Loucy (cell line): ENCODE results near the gene ZIC1.

Experiments
- EZH2phosphoT487 ChIP-seq: fragments of 200-600 bp; IDR thresholded peaks from 2 replicates; pipeline ENCODE4 v1.6.1; 2018; ENCODE audit warnings: antibody characterized with exemption, mild to moderate bottlenecking, moderate library complexity, borderline replicate concordance
- TF ChIP-seq, protein P1 (sequence below): fragments of 200-600 bp; sonication (generic); conservative IDR thresholded peaks from 2 replicates; pipeline ENCODE4 v1.5.1; 2014; ENCODE audit warnings: mild to moderate bottlenecking, antibody characterized with exemption, low read length

DNA sequence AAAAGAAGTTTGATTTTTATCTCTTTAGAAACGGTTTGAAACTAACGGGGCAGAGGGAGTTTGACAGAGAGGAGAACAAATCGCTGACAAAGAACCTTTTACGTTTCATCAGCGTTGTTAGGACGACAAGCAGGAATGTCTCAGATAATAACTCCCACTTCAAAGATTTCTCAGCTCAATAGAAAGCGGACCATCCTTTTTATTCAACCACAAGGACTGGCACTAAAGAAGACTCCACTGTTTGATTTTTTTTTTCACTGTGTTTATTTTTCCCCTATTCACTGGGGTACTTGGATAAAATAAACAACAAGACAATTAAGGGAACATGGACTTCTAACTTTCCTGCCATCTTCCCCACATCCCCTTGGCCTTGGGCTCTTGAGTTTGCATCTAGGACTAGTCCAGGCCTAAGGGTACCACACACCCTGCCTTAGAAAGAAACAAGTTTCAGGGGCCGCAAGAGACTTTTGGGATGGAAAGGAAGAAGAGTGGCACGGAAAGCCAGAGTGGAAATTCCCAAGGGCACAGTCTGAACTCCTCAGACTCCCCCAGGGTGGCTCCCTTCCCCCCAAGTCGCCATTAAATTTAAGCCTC lies 21.8 kb upstream of the ZIC1 start:
- TF ChIP-seq, protein P1, sequence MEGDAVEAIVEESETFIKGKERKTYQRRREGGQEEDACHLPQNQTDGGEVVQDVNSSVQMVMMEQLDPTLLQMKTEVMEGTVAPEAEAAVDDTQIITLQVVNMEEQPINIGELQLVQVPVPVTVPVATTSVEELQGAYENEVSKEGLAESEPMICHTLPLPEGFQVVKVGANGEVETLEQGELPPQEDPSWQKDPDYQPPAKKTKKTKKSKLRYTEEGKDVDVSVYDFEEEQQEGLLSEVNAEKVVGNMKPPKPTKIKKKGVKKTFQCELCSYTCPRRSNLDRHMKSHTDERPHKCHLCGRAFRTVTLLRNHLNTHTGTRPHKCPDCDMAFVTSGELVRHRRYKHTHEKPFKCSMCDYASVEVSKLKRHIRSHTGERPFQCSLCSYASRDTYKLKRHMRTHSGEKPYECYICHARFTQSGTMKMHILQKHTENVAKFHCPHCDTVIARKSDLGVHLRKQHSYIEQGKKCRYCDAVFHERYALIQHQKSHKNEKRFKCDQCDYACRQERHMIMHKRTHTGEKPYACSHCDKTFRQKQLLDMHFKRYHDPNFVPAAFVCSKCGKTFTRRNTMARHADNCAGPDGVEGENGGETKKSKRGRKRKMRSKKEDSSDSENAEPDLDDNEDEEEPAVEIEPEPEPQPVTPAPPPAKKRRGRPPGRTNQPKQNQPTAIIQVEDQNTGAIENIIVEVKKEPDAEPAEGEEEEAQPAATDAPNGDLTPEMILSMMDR = no peak
- TF ChIP-seq EZH2phosphoT487 = no peak
